OCI-LY3 (cell line): ENCODE measurements around the gene PDE8A.

ENCODE experiments used
- EZH2phosphoT487 ChIP-seq: fragments of 200-600 bp; shearing (Covaris generic); IDR thresholded peaks from 2 replicates; pipeline ENCODE4 v1.6.1; 2018; ENCODE audit warnings: antibody characterized with exemption, mixed run types, low read depth
- TF ChIP-seq, protein P1 (sequence below): fragments of 200-600, 300-600 bp; sonication (generic); IDR thresholded peaks from 2 replicates; pipeline ENCODE4 v1.5.1; 2014; ENCODE audit warnings: antibody characterized with exemption, low read length, low read depth

DNA sequence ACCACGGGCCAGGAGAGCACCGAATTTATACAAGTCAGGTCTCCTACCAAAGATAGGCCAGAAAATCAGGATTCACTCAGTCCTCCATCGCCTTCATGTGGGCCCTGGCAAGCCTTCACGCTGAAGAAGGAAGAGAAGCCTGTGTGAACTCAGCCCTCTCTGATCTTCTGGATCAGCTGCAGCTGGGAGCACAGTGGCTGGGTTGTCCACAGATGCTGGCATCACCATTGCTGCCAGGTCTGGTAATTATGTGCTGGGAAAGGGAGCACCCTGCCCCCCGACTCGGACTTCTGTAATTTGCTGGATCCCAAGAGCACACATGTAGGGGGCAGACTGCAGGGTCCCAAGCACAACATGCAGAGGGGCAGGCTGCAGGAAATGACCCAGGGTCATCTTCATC is 12.4 kb upstream of the PDE8A start:
- TF ChIP-seq, protein P1, sequence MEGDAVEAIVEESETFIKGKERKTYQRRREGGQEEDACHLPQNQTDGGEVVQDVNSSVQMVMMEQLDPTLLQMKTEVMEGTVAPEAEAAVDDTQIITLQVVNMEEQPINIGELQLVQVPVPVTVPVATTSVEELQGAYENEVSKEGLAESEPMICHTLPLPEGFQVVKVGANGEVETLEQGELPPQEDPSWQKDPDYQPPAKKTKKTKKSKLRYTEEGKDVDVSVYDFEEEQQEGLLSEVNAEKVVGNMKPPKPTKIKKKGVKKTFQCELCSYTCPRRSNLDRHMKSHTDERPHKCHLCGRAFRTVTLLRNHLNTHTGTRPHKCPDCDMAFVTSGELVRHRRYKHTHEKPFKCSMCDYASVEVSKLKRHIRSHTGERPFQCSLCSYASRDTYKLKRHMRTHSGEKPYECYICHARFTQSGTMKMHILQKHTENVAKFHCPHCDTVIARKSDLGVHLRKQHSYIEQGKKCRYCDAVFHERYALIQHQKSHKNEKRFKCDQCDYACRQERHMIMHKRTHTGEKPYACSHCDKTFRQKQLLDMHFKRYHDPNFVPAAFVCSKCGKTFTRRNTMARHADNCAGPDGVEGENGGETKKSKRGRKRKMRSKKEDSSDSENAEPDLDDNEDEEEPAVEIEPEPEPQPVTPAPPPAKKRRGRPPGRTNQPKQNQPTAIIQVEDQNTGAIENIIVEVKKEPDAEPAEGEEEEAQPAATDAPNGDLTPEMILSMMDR = no peak
- no peak for TF ChIP-seq EZH2phosphoT487
